ENCODE data around the gene TMEM270. TPM values are rescaled to one million over a fixed set of nuclear protein-coding genes. Genes with fewer than 3 reads are reported as not detected.

The TMEM270 gene
- total and polyA plus RNA-seq, 2 of the 8 experiments (the other 6 are each of a cell fraction or from before 2014, with no cell fraction given) = 0.26 TPM; not detected in 1

- H2AK5ac ChIP-seq (ENCODE audit: low read depth, low read length) = no peak overlapping the region
- peak overlapping the region; percentile 48; the same call in 1 of the 2 replicates for H3K18ac ChIP-seq (ENCODE audit: extremely low read depth, low read length)
- CTCF ChIA-PET (ENCODE audit: partially characterized antibody) = interaction anchor here (0.6 to 3.7 kb wide), 6 partner anchors 11 to 186 kb away, joined by 3 to 16 read pairs (median 4); no protein-coding TSS in a partner anchor
- H3K27ac ChIP-seq (ENCODE audit: low read depth, low read length) = no peak overlapping the region
- H4K5ac ChIP-seq (ENCODE audit: insufficient read length, low read depth, low read length) = no peak overlapping the region
- H4K91ac ChIP-seq (replicated peaks; ENCODE audit: insufficient read length, low read length) = peak overlapping the region; percentile 26
- 85% methylated on average over 23 of the region's 25 CpGs; no CpG with 5 or more reads in 1 of the 2 experiments for WGBS, 2 experiments (ENCODE audit: extremely low coverage in 1 of 2, insufficient coverage in 1 of 2, insufficient read length in 1 of 2, insufficient replicate concordance in 2 of 2, low coverage in 1 of 2, low lambda C conversion rate in 2 of 2, missing lambda C conversion rate in 1 of 2)
- no peak overlapping the region for H3K4me3 ChIP-seq (ENCODE audit: extremely low read depth in 1 of 4, insufficient read depth in 2 of 4, low read depth in 3 of 4, low read length in 4 of 4)
- FAIRE-seq (no peak), DNase-seq (ENCODE audit: low read depth in 1 of 2, low spot score in 2 of 2) (no peak)
- POLR2A ChIA-PET (ENCODE audit: partially characterized antibody) = no interaction called here
- H3K9me3 ChIP-seq (ENCODE audit: insufficient read depth in 2 of 2, low read depth in 1 of 2, low read length in 1 of 2) = no peaks in the 10 kb centered on the region
- H3K56ac ChIP-seq (replicated peaks; ENCODE audit: insufficient read length, low read depth, low read length) = no peak overlapping the region
- no peak overlapping the region for H2BK12ac ChIP-seq (ENCODE audit: low read depth, low read length)
- no peaks in the 10 kb centered on the region for H3K79me1 ChIP-seq (ENCODE audit: low read depth, low read length)
- H3K27me3 ChIP-seq (replicated peaks in 1 of 4; ENCODE audit: control insufficient read depth in 3 of 4, extremely low read depth in 1 of 4, insufficient read depth in 3 of 4, low read length in 3 of 4) = no peaks in the 10 kb centered on the region
- H2BK15ac ChIP-seq (ENCODE audit: low read length) = 0 out of 2 replicates have a peak overlapping the region, but pooled peaks have one; percentile 25
- H3K4me1 ChIP-seq (replicated peaks in 1 of 4; ENCODE audit: control insufficient read depth in 3 of 4, insufficient read depth in 4 of 4, low read length in 3 of 4) = peaks cover 0 to 1% (median 0%) of the 10 kb centered on the region in 4 experiments; a peak in 3 of 7 replicates
- no peak overlapping the region for H3K23ac ChIP-seq (ENCODE audit: insufficient read length)
- H3K4ac ChIP-seq (replicated peaks; ENCODE audit: insufficient read length, low read depth, low read length) = no peak overlapping the region
- peak overlapping the region; percentile 75; the same call in 1 of the 2 replicates for H4K8ac ChIP-seq (ENCODE audit: extremely low read depth, insufficient read depth, low read length)
- H2BK120ac ChIP-seq (replicated peaks; ENCODE audit: low read depth, low read length) = no peak overlapping the region
- H3K79me2 ChIP-seq (ENCODE audit: control insufficient read depth in 1 of 2, insufficient read depth in 2 of 2, low read length in 2 of 2) = no peaks in the 10 kb centered on the region
- no peaks in the 10 kb centered on the region for H3K23me2 ChIP-seq (ENCODE audit: low read depth, low read length)
- H2BK5ac ChIP-seq (ENCODE audit: low read depth, low read length) = no peak overlapping the region
- no peak overlapping the region for H3K14ac ChIP-seq (ENCODE audit: insufficient read length)
- no peak overlapping the region for H3K4me2 ChIP-seq (ENCODE audit: insufficient read depth in 1 of 2, low read depth in 2 of 2, low read length in 2 of 2)
- no peak overlapping the region for H3K9ac ChIP-seq (replicated peaks in 1 of 4; ENCODE audit: extremely low read depth in 1 of 4, low read depth in 3 of 4, low read length in 3 of 4)
- H2AFZ ChIP-seq (ENCODE audit: low read length) = peak overlapping the region; percentile 43; the same call in 1 of the 2 replicates
- no peak overlapping the region for H2BK20ac ChIP-seq (ENCODE audit: low read length)
- no peaks in the 10 kb centered on the region for H3K36me3 ChIP-seq (ENCODE audit: control insufficient read depth in 2 of 4, insufficient read depth in 4 of 4, low read length in 3 of 4)
- H4K20me1 ChIP-seq (replicated peaks in 1 of 2; ENCODE audit: control insufficient read depth in 1 of 2, insufficient read depth in 2 of 2, low read length in 2 of 2) = no peaks in the 10 kb centered on the region
- no peak for TF ChIP-seq EP300 (IDR thresholded peaks at IDR 0.05; ENCODE audit: borderline replicate concordance in 1 of 2, low read depth in 2 of 2, low read length in 2 of 2)
- no peak for TF ChIP-seq CEBPB (IDR thresholded peaks at IDR 0.05; ENCODE audit: low read depth, low read length)
- TF ChIP-seq POLR2A (IDR thresholded peaks at IDR 0.05; ENCODE audit: control extremely low read depth in 1 of 2, low read depth in 2 of 2, low read length in 2 of 2) = no peak
- TF ChIP-seq MAX (IDR thresholded peaks at IDR 0.05) = no peak
- TF ChIP-seq JUN (IDR thresholded peaks at IDR 0.05; ENCODE audit: low read depth, low read length) = no peak
- TF ChIP-seq CREB1 (IDR thresholded peaks at IDR 0.05) = no peak
- TF ChIP-seq GABPA (IDR thresholded peaks at IDR 0.05; ENCODE audit: borderline replicate concordance, insufficient read depth, low read length) = no peak
- TF ChIP-seq SIRT6 (IDR thresholded peaks at IDR 0.05; ENCODE audit: low read length) = no peak
- no peak for TF ChIP-seq HDAC6 (IDR thresholded peaks at IDR 0.05; ENCODE audit: low read depth, low read length)
- TF ChIP-seq POLR2AphosphoS5 (IDR thresholded peaks at IDR 0.05; ENCODE audit: low read depth, low read length) = no peak
- no peak for TF ChIP-seq POU5F1 (IDR thresholded peaks at IDR 0.05; ENCODE audit: low read depth, low read length)
These were observed 25.2 kb downstream of the TMEM270 start for GRCh38 chr7:73885975-73886798.
